ENCODE results near the gene CDH18. TPM values are rescaled to one million over a fixed set of nuclear protein-coding genes. Genes with fewer than 3 reads are reported as not detected.

Gene CDH18
- total and polyA plus RNA-seq, 2 donors (not counting 3 experiments of a cell fraction or from before 2014, with no cell fraction given), result 0.06 TPM; not detected in 1

- Histone ChIP-seq H4K20me1 (replicated peaks; ENCODE audit: control insufficient read depth, extremely low read depth, insufficient read depth, low read length) (no peaks in the 10 kb centered on the region), H3K9ac (replicated peaks; ENCODE audit: extremely low read depth, insufficient read depth, low read length) (no peak overlapping the region), H3K27ac (ENCODE audit: insufficient read depth, low read depth, low read length) (no peak overlapping the region), H3K4me3 (replicated peaks in 1 of 3; ENCODE audit: insufficient read depth in 1 of 3, low read depth in 1 of 3, low read length in 3 of 3) (no peak overlapping the region), H2AFZ (ENCODE audit: low read depth, low read length) (no peak overlapping the region), H3K36me3 (ENCODE audit: control insufficient read depth in 2 of 2, extremely low read depth in 1 of 2, insufficient read depth in 2 of 2, low read length in 2 of 2) (no peaks in the 10 kb centered on the region), H3K9me1 (replicated peaks; ENCODE audit: control insufficient read depth, extremely low read depth, insufficient read depth, low read length) (no peaks in the 10 kb centered on the region), H3K4me2 (ENCODE audit: insufficient read depth, low read length) (no peak overlapping the region), H3K27me3 (ENCODE audit: control insufficient read depth in 2 of 2, insufficient read depth in 2 of 2, low read length in 2 of 2) (no peaks in the 10 kb centered on the region), H3K79me2 (ENCODE audit: control insufficient read depth, insufficient read depth, low read length) (no peaks in the 10 kb centered on the region), H3K9me3 (replicated peaks; ENCODE audit: control insufficient read depth, insufficient read depth, low read length) (no peaks in the 10 kb centered on the region), H3K4me1 (ENCODE audit: control insufficient read depth, extremely low read depth, insufficient read depth, low read length) (no peaks in the 10 kb centered on the region)
- intact Hi-C loops (cut with micrococcal nuclease), result no loop called here
- FAIRE-seq, result no peak
- BruUV-seq (replicated peaks), result no TSS peak
- POLR2A ChIA-PET, result no interaction called here
- DNase-seq (ENCODE audit: low read depth, low spot score), result no peak
- CTCF ChIA-PET, result no interaction called here
- dilution Hi-C loops (cut with MboI; ENCODE audit: extremely low pct_ligation_motif_present, low sequenced_read_pairs), result no loop called here
- no peak for TF ChIP-seq POLR2A (IDR thresholded peaks at IDR 0.05; ENCODE audit: low read depth, low read length)
- no peak for TF ChIP-seq JUN (IDR thresholded peaks at IDR 0.05; ENCODE audit: borderline replicate concordance, insufficient read depth, insufficient read length, low read depth)
- TF ChIP-seq, protein P1, sequence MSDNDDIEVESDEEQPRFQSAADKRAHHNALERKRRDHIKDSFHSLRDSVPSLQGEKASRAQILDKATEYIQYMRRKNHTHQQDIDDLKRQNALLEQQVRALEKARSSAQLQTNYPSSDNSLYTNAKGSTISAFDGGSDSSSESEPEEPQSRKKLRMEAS (IDR thresholded peaks at IDR 0.05; ENCODE audit: insufficient read depth, insufficient read length), result no peak
- TF ChIP-seq EZH2 (IDR thresholded peaks at IDR 0.05; ENCODE audit: borderline replicate concordance, low read depth, low read length, severe bottlenecking), result no peak
- TF ChIP-seq POLR2AphosphoS5 (IDR thresholded peaks at IDR 0.05; ENCODE audit: insufficient read depth, low read depth, low read length), result no peak
- TF ChIP-seq FOS (IDR thresholded peaks at IDR 0.05; ENCODE audit: borderline replicate concordance, insufficient read depth, low read length), result no peak
- TF ChIP-seq, protein P2, sequence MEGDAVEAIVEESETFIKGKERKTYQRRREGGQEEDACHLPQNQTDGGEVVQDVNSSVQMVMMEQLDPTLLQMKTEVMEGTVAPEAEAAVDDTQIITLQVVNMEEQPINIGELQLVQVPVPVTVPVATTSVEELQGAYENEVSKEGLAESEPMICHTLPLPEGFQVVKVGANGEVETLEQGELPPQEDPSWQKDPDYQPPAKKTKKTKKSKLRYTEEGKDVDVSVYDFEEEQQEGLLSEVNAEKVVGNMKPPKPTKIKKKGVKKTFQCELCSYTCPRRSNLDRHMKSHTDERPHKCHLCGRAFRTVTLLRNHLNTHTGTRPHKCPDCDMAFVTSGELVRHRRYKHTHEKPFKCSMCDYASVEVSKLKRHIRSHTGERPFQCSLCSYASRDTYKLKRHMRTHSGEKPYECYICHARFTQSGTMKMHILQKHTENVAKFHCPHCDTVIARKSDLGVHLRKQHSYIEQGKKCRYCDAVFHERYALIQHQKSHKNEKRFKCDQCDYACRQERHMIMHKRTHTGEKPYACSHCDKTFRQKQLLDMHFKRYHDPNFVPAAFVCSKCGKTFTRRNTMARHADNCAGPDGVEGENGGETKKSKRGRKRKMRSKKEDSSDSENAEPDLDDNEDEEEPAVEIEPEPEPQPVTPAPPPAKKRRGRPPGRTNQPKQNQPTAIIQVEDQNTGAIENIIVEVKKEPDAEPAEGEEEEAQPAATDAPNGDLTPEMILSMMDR (IDR thresholded peaks at IDR 0.05; ENCODE audit: extremely low read depth in 1 of 2, insufficient read depth in 1 of 2, low read depth in 1 of 2, low read length in 2 of 2), result no peak
- TF ChIP-seq GATA2 (IDR thresholded peaks at IDR 0.05; ENCODE audit: insufficient read depth, insufficient read length, low read depth, low read length), result no peak
- TF ChIP-seq MYC (IDR thresholded peaks at IDR 0.05; ENCODE audit: low read depth, low read length), result no peak
Observed at GRCh38 chr5:19709403-19709802, 278.6 kb downstream of the CDH18 start.

All from endothelial cell of umbilical vein (primary cell).